Calu3 (cell line): Measurements from ENCODE around the gene TOR2A. TPM values are rescaled to one million over a fixed set of nuclear protein-coding genes. Genes with fewer than 3 reads are reported as not detected.

Experiments used
- BruUV-seq: library from RNA; stranded (reverse); fragments of 400-500 nt; replicated peaks from 2 replicates; lab custom pipeline; 2021; lab: Mats Ljungman, UMichigan
- CTCF ChIA-PET: fragments of 300-600 bp; sonication (Branson Sonifier 250); formaldehyde crosslinking; loops from one replicate; lab custom pipeline; 2022; ENCODE audit warnings: antibody characterized with exemption; lab: Charles Lee
- DNase-seq: peaks from one replicate; pipeline ENCODE4 v3.0.0; 2022
- H3K27ac Mint-ChIP-seq: one replicate; pipeline ENCODE4 v1.8.0; 2022; ENCODE audit warnings: mixed read lengths; ENCODE audit not compliant: unreplicated experiment
- H3K27me3 Mint-ChIP-seq: one replicate; pipeline ENCODE4 v1.8.0; 2022; ENCODE audit warnings: mixed read lengths; ENCODE audit not compliant: unreplicated experiment
- H3K36me3 Mint-ChIP-seq: one replicate; pipeline ENCODE4 v1.8.0; 2022; ENCODE audit warnings: mild to moderate bottlenecking, moderate library complexity, mixed read lengths; ENCODE audit not compliant: insufficient read depth, unreplicated experiment
- H3K4me1 Mint-ChIP-seq: one replicate; pipeline ENCODE4 v1.8.0; 2022; ENCODE audit warnings: mild to moderate bottlenecking, low read depth, mixed read lengths; ENCODE audit not compliant: unreplicated experiment
- H3K4me3 Mint-ChIP-seq: one replicate; pipeline ENCODE4 v1.8.0; 2022; ENCODE audit warnings: mild to moderate bottlenecking, low read depth, moderate library complexity, mixed read lengths; ENCODE audit not compliant: unreplicated experiment
- H3K9me3 Mint-ChIP-seq: one replicate; pipeline ENCODE4 v1.8.0; 2022; ENCODE audit warnings: low read depth, mixed read lengths; ENCODE audit not compliant: unreplicated experiment
- intact Hi-C: fragments of 100-400 bp; cut with micrococcal nuclease; formaldehyde crosslinking; loops from one replicate; pipeline ENCODE4 v1.10.0; 2022; ENCODE audit not compliant: unreplicated experiment
- total RNA-seq: library from RNA; stranded (reverse); gene quantifications from 2 replicates; pipeline ENCODE4 v1.2.3, GENCODE V29; 2022
- TF ChIP-seq, protein P1 (sequence below): fragments of 200-600 bp; IDR thresholded peaks from one replicate; pipeline ENCODE4 v1.8.0; 2022; ENCODE audit warnings: antibody characterized with exemption; ENCODE audit not compliant: unreplicated experiment

The TOR2A gene
- total RNA-seq, 1 experiment from 2014 or later = 7.6 TPM

GRCh38 chr9:127731938-127732337 lies 3.2 kb downstream of the TOR2A start:
- H3K4me3 Mint-ChIP-seq = no peak overlapping the region
- peaks cover 12% of the 10 kb centered on the region for H3K27me3 Mint-ChIP-seq
- H3K4me1 Mint-ChIP-seq = no peaks in the 10 kb centered on the region
- TF ChIP-seq, protein P1, sequence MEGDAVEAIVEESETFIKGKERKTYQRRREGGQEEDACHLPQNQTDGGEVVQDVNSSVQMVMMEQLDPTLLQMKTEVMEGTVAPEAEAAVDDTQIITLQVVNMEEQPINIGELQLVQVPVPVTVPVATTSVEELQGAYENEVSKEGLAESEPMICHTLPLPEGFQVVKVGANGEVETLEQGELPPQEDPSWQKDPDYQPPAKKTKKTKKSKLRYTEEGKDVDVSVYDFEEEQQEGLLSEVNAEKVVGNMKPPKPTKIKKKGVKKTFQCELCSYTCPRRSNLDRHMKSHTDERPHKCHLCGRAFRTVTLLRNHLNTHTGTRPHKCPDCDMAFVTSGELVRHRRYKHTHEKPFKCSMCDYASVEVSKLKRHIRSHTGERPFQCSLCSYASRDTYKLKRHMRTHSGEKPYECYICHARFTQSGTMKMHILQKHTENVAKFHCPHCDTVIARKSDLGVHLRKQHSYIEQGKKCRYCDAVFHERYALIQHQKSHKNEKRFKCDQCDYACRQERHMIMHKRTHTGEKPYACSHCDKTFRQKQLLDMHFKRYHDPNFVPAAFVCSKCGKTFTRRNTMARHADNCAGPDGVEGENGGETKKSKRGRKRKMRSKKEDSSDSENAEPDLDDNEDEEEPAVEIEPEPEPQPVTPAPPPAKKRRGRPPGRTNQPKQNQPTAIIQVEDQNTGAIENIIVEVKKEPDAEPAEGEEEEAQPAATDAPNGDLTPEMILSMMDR = no peak
- H3K36me3 Mint-ChIP-seq = peaks cover 6% of the 10 kb centered on the region
- no TSS peak for BruUV-seq
- CTCF ChIA-PET = no interaction called here
- intact Hi-C loops = loop anchor here (5.0 kb wide), 1 partner anchor 140 kb away; no protein-coding TSS in a partner anchor
- no peak for DNase-seq
- H3K9me3 Mint-ChIP-seq = no peaks in the 10 kb centered on the region
- H3K27ac Mint-ChIP-seq = no peak overlapping the region

DNA sequence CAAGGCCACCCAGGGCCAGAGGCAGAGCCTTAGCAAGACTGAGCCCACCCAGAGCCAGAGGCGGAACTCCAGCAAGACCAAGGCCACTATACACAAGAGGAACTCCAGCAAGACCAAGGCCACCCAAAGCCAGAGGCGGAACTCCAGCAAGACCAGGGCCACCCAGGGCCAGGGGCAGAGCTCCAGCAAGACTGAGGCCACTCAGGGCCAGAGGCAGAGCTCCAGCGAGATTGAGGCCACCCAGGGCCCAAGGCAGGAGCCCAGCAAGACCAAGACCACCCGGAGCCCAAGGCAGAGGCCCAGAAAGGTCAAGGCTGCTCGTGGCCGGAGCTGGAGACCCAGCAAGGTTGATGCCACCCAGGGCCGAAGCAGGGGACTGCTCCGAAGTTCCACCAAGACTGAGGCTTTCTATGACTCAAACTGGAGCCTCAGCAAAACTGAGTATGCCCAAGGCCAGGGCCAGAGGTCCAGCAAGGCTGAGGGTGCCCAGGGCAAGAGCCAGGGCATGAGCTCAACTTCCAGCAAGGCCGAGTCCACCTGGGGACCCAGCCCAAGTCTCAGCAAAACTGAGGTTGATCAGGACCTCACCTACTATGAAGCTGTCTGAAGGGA lies 4.2 kb downstream of the TOR2A start:
- H3K4me3 Mint-ChIP-seq = no peak overlapping the region
- CTCF ChIA-PET = no interaction called here
- H3K9me3 Mint-ChIP-seq = no peaks in the 10 kb centered on the region
- DNase-seq = no peak
- H3K27me3 Mint-ChIP-seq = peaks cover 2% of the 10 kb centered on the region
- TF ChIP-seq, protein P1 = no peak
- intact Hi-C loops = loop anchor here (5.0 kb wide), 1 partner anchor 139 kb away; no protein-coding TSS in a partner anchor
- H3K27ac Mint-ChIP-seq = no peak overlapping the region
- H3K4me1 Mint-ChIP-seq = no peaks in the 10 kb centered on the region
- no TSS peak for BruUV-seq
- peaks cover 6% of the 10 kb centered on the region for H3K36me3 Mint-ChIP-seq

DNA sequence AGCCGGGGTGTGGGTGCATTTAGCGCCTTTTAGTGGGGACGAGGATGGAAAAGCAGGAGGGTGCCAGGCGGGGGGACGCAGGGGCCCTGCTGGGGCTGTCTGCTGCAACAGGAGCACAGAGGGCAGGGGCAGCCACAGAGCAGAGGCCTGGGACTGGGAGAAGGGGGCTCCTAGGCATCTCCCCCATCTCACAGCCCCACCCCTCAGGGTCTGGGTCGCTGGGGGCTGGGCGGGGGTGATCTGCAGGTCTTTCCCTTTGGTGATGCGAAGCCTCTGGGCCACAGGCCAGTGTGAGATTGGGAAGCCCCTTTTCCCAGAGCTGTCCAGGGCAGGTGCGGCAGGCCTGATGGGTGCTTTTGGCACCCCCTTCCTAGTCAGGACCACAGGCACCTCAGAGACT lies 4.8 kb downstream of the TOR2A start:
- no peak overlapping the region for H3K27ac Mint-ChIP-seq
- intact Hi-C loops = loop anchor here (5.0 kb wide), 1 partner anchor 138 kb away; no protein-coding TSS in a partner anchor
- peaks cover 3% of the 10 kb centered on the region for H3K36me3 Mint-ChIP-seq
- no peaks in the 10 kb centered on the region for H3K4me1 Mint-ChIP-seq
- no peak for DNase-seq
- H3K9me3 Mint-ChIP-seq = no peaks in the 10 kb centered on the region
- no peak overlapping the region for H3K4me3 Mint-ChIP-seq
- TF ChIP-seq, protein P1 = no peak
- CTCF ChIA-PET = interaction anchor here (1.7 kb wide), 1 partner anchor 15 kb away, joined by 5 read pairs; the partner anchor contains the start of genes PTRH1 and TTC16
- no TSS peak for BruUV-seq
- H3K27me3 Mint-ChIP-seq = no peaks in the 10 kb centered on the region

GRCh38 chr9:127729522-127730256 lies 5.4 kb downstream of the TOR2A start:
- intact Hi-C loops = loop anchor here (5.0 kb wide), 1 partner anchor 137 kb away; no protein-coding TSS in a partner anchor
- DNase-seq = no peak
- CTCF ChIA-PET = interaction anchor here (1.7 kb wide), 1 partner anchor 14 kb away, joined by 5 read pairs; the partner anchor contains the start of genes PTRH1 and TTC16
- Mint-ChIP-seq H3K27ac (no peak overlapping the region), H3K36me3 (no peaks in the 10 kb centered on the region), H3K4me3 (no peak overlapping the region), H3K9me3 (no peaks in the 10 kb centered on the region), H3K4me1 (no peaks in the 10 kb centered on the region), H3K27me3 (no peaks in the 10 kb centered on the region)
- no TSS peak for BruUV-seq
- TF ChIP-seq, protein P1 = no peak
